SK-N-SH (cell line): ENCODE data around the gene TMEM107.

ENCODE experiments used
- RCOR1 ChIP-seq: fragments of 150-350 bp; IDR thresholded peaks from 2 replicates; pipeline ENCODE4 v1.6.1; 2017; ENCODE audit warnings: antibody characterized with exemption, low read length
- YY1 ChIP-seq: IDR thresholded peaks from 2 replicates; pipeline ENCODE4 v1.4.0; 2012; ENCODE audit warnings: low read depth, mild to moderate bottlenecking
- TF ChIP-seq, protein P1 (sequence below): fragments of 200-600 bp; sonication (generic); IDR thresholded peaks from 2 replicates; pipeline ENCODE4 v1.6.1; 2017; ENCODE audit warnings: antibody characterized with exemption, mild to moderate bottlenecking, moderate library complexity

- TF ChIP-seq, protein P1, sequence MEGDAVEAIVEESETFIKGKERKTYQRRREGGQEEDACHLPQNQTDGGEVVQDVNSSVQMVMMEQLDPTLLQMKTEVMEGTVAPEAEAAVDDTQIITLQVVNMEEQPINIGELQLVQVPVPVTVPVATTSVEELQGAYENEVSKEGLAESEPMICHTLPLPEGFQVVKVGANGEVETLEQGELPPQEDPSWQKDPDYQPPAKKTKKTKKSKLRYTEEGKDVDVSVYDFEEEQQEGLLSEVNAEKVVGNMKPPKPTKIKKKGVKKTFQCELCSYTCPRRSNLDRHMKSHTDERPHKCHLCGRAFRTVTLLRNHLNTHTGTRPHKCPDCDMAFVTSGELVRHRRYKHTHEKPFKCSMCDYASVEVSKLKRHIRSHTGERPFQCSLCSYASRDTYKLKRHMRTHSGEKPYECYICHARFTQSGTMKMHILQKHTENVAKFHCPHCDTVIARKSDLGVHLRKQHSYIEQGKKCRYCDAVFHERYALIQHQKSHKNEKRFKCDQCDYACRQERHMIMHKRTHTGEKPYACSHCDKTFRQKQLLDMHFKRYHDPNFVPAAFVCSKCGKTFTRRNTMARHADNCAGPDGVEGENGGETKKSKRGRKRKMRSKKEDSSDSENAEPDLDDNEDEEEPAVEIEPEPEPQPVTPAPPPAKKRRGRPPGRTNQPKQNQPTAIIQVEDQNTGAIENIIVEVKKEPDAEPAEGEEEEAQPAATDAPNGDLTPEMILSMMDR = no peak; the same call in 1 of the 2 replicates
- TF ChIP-seq RCOR1 (no peak), YY1 (peak; percentile 36)
Observed at GRCh38 chr17:8156246-8156992, 19.8 kb downstream of the TMEM107 start.
